H1 (cell line): ENCODE data around the gene LHX5. TPM values are rescaled to one million over a fixed set of nuclear protein-coding genes. Genes with fewer than 3 reads are reported as not detected.
A peak's percentile ranks its signal among the peaks of the same experiment; 100 is the strongest.

Experiments
- BACH1 ChIP-seq: IDR thresholded peaks from 2 replicates; pipeline ENCODE4 v1.6.1; 2012; ENCODE audit warnings: low read length, improper control_type of control experiment
- BRCA1 ChIP-seq: IDR thresholded peaks from 2 replicates; pipeline ENCODE4 v1.6.1; 2012; ENCODE audit warnings: low read depth, low read length, improper control_type of control experiment
- E2F6 ChIP-seq: IDR thresholded peaks from 2 replicates; pipeline ENCODE4 v1.6.1; 2012; ENCODE audit warnings: inconsistent platforms
- FOSL1 ChIP-seq: IDR thresholded peaks from 2 replicates; pipeline ENCODE4 v1.6.1; 2011; ENCODE audit warnings: mild to moderate bottlenecking, low read depth, low read length, moderate library complexity; ENCODE audit not compliant: insufficient read depth
- NANOG ChIP-seq: IDR thresholded peaks from 2 replicates; pipeline ENCODE4 v1.6.1; 2011; ENCODE audit warnings: low read length, low read depth, mild to moderate bottlenecking, inconsistent platforms; ENCODE audit not compliant: insufficient read depth, poor library complexity, severe bottlenecking
- SP2 ChIP-seq: IDR thresholded peaks from 2 replicates; pipeline ENCODE4 v1.6.1; 2012; ENCODE audit warnings: mild to moderate bottlenecking, low read length, inconsistent platforms
- polyA plus RNA-seq, 7 experiments: library from polyadenylated mRNA; depleted of rRNA in 3 of 7; stranded (reverse) in 5 of 7; unstranded in 2 of 7; fragments of >200 nt in 5 of 7; fragments of 200-250 nt in 2 of 7; gene quantifications; 1 replicate in 5 of 7; 2 replicates in 1 of 7; 4 replicates in 1 of 7; pipeline versions ENCODE4 v1.2.1 to v1.2.3, GENCODE V29; 2011 to 2013; ENCODE audit warnings: missing spikeins in 2 of 7, mixed read lengths in 2 of 7
- total RNA-seq: library from RNA; stranded (reverse); fragmentation: NEBNext Ultra II Directional; extraction: Animal tissue kit (Norgen Biotek cat#: 25700); gene quantifications from 2 replicates; pipeline ENCODE4 v1.2.1, GENCODE V29; 2021
- TF ChIP-seq, protein P1 (sequence below), 3 experiments: IDR thresholded peaks; 1 replicate in 2 of 3; 2 replicates in 1 of 3; pipeline versions ENCODE4 v1.5.1 to v1.6.1; 2011; ENCODE audit warnings: low read length in 3 of 3, mild to moderate bottlenecking in 3 of 3, inconsistent platforms in 2 of 3, low read depth in 1 of 3, moderate library complexity in 1 of 3; ENCODE audit not compliant: insufficient read depth in 1 of 3; ENCODE audit errors: control extremely low read depth in 1 of 3

Gene LHX5
- total and polyA plus RNA-seq, 2 of the 8 experiments (the other 6 are each of a cell fraction or from before 2014, with no cell fraction given), result 0.47 to 1.1 TPM

DNA sequence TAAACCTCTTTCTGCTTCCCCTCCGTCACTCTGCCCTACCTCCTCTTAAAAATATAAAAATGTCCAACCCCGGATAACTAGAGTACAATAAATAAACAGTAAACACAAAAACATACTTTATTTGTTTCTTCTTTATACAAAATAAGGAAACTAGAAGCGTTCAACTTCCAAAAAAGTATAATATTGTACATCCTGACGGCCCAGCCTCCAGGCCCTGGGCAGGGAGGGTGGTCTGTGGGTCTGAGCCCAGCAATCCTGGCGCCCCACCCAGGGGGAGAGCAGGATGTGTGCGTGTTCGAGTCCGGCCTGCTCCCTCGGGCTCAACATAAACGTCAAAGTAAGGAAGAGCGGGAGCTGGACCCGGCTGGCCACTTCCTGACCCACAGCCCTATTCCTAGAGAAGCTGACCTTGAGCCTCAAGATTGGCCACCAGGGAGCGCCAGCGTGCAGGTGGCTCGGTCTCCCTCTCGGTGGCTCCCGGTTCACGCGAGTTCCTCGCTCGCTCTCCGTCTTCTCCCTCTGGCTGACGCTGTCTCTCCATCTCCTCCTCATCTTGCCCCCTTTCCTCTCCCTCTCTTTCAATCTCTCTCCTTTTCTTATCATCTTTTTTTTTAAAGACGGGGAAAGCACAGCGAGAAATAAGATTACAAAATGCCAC lies 9.4 kb downstream of the LHX5 start (continued):
- TF ChIP-seq, protein P1, sequence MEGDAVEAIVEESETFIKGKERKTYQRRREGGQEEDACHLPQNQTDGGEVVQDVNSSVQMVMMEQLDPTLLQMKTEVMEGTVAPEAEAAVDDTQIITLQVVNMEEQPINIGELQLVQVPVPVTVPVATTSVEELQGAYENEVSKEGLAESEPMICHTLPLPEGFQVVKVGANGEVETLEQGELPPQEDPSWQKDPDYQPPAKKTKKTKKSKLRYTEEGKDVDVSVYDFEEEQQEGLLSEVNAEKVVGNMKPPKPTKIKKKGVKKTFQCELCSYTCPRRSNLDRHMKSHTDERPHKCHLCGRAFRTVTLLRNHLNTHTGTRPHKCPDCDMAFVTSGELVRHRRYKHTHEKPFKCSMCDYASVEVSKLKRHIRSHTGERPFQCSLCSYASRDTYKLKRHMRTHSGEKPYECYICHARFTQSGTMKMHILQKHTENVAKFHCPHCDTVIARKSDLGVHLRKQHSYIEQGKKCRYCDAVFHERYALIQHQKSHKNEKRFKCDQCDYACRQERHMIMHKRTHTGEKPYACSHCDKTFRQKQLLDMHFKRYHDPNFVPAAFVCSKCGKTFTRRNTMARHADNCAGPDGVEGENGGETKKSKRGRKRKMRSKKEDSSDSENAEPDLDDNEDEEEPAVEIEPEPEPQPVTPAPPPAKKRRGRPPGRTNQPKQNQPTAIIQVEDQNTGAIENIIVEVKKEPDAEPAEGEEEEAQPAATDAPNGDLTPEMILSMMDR (IDR thresholded peaks at IDR 0.05; ENCODE audit: control extremely low read depth in 1 of 3, insufficient read depth in 1 of 3, low read depth in 1 of 3, low read length in 3 of 3), result peak in 2 of 3 experiments; percentile 84 to 94; a peak in 3 of 4 replicates
- TF ChIP-seq BACH1 (peak; percentile 78), SP2 (no peak), NANOG (no peak), FOSL1 (no peak), BRCA1 (peak; percentile 48; the same call in 1 of the 2 replicates), E2F6 (0 out of 2 replicates have a peak, but pooled peaks have one; percentile 16)
